Sigmoid colon (tissue), 3 donors: ENCODE results near the gene ALPI.

Experiments
- POLR2A ChIP-seq, 2 donors: fragments of 450-650 bp; IDR thresholded peaks; one replicate each; pipeline ENCODE4 v1.6.1; 2016; ENCODE audit warnings: antibody characterized with exemption in 2 of 2, mild to moderate bottlenecking in 2 of 2, moderate library complexity in 2 of 2
- TF ChIP-seq, protein P1 (sequence below), 4 experiments: fragments of 450-650 bp in 3 of 4; fragments of 200-600 bp in 1 of 4; IDR thresholded peaks; one replicate each; pipeline ENCODE4 v1.5.1; 2016 to 2019; ENCODE audit warnings: antibody characterized with exemption in 4 of 4, mild to moderate bottlenecking in 3 of 4, moderate library complexity in 2 of 4

DNA sequence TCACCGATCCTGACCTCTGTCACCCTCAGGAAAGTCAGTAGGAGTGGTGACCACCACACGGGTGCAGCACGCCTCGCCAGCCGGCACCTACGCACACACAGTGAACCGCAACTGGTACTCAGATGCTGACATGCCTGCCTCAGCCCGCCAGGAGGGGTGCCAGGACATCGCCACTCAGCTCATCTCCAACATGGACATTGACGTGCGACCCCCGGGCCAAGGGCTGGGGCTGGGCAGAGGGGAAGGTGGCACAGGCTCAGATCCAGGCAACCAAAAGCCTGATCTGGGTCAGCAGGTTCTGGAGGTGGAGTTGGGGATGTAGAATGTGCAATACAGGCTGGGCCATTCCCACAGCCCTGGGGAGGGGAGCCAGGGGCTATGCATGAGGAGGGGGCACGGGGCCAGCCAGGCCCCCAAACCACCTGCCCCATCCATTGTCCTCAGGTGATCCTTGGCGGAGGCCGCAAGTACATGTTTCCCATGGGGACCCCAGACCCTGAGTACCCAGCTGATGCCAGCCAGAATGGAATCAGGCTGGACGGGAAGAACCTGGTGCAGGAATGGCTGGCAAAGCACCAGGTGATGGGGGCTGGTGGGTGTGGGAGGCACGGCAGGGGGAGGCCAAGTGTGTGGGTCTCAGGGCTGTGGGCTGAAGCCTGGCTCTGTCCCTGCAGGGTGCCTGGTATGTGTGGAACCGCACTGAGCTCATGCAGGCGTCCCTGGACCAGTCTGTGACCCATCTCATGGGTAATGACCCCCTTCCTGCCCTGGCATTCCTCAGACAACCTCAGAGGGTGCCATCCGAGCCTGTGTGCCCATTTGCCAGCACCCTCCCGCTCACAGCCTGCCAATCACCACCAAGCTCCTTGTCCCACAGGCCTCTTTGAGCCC lies 1.4 kb downstream of the ALPI start:
- no peak for TF ChIP-seq POLR2A (IDR thresholded peaks at IDR 0.05)
- TF ChIP-seq, protein P1, sequence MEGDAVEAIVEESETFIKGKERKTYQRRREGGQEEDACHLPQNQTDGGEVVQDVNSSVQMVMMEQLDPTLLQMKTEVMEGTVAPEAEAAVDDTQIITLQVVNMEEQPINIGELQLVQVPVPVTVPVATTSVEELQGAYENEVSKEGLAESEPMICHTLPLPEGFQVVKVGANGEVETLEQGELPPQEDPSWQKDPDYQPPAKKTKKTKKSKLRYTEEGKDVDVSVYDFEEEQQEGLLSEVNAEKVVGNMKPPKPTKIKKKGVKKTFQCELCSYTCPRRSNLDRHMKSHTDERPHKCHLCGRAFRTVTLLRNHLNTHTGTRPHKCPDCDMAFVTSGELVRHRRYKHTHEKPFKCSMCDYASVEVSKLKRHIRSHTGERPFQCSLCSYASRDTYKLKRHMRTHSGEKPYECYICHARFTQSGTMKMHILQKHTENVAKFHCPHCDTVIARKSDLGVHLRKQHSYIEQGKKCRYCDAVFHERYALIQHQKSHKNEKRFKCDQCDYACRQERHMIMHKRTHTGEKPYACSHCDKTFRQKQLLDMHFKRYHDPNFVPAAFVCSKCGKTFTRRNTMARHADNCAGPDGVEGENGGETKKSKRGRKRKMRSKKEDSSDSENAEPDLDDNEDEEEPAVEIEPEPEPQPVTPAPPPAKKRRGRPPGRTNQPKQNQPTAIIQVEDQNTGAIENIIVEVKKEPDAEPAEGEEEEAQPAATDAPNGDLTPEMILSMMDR (IDR thresholded peaks at IDR 0.05): no peak
